Keratinocyte (primary cell): ENCODE data around the gene DDX49. TPM values are rescaled to one million over a fixed set of nuclear protein-coding genes. Genes with fewer than 3 reads are reported as not detected.

Experiments
- DNase-seq: peaks from one replicate; pipeline ENCODE4 v3.0.0-alpha.2; 2011; ENCODE audit warnings: low read depth, missing footprints, low spot score
- FAIRE-seq: peaks from 2 replicates; lab custom pipeline; 2011; peaks lifted over from hg19 to GRCh38; lab: Jason Lieb, UNC
- H2AFZ ChIP-seq: 2 replicates; pipeline ENCODE4 v1.6.0; 2012; ENCODE audit warnings: low read length, control low read depth, inconsistent platforms; ENCODE audit not compliant: control insufficient read depth
- H3K27ac ChIP-seq: 2 replicates; pipeline ENCODE4 v1.5.1; 2011; ENCODE audit warnings: low read length; ENCODE audit not compliant: control insufficient read depth, insufficient read depth
- H3K27me3 ChIP-seq: 3 replicates; pipeline ENCODE4 v1.6.0; 2011; ENCODE audit warnings: low read length; ENCODE audit not compliant: control insufficient read depth, insufficient read depth; ENCODE audit errors: extremely low read depth
- H3K36me3 ChIP-seq, 2 experiments: 2 replicates in 1 of 2; 3 replicates in 1 of 2; pipeline ENCODE4 v1.5.1; 2011; ENCODE audit warnings: low read length in 2 of 2, mild to moderate bottlenecking in 1 of 2; ENCODE audit not compliant: control insufficient read depth in 2 of 2, insufficient read depth in 2 of 2; ENCODE audit errors: extremely low read depth in 1 of 2
- H3K4me1 ChIP-seq: 3 replicates; pipeline ENCODE4 v1.5.1; 2011; ENCODE audit warnings: low read length; ENCODE audit not compliant: control insufficient read depth, insufficient read depth; ENCODE audit errors: extremely low read depth
- H3K4me2 ChIP-seq: 3 replicates; pipeline ENCODE4 v1.6.0; 2011; ENCODE audit warnings: low read depth, low read length; ENCODE audit not compliant: control insufficient read depth, insufficient read depth; ENCODE audit errors: extremely low read depth
- H3K4me3 ChIP-seq, 3 experiments: fragments of 200-600 bp in 1 of 3; sonication (generic) in 1 of 3; 2 replicates in 2 of 3; 3 replicates in 1 of 3; pipeline ENCODE4 v1.5.1; 2011 to 2016; ENCODE audit warnings: low read length in 3 of 3, mild to moderate bottlenecking in 3 of 3, control low read depth in 2 of 3, inconsistent platforms in 1 of 3, low read depth in 1 of 3, mixed read lengths in 1 of 3, mixed run types in 1 of 3, moderate library complexity in 1 of 3; ENCODE audit not compliant: control insufficient read depth in 2 of 3, insufficient read depth in 2 of 3; ENCODE audit errors: extremely low read depth in 1 of 3
- H3K79me2 ChIP-seq: 2 replicates; pipeline ENCODE4 v1.6.0; 2012; ENCODE audit warnings: low read length; ENCODE audit not compliant: control insufficient read depth, insufficient read depth
- H3K9ac ChIP-seq: 3 replicates; pipeline ENCODE4 v1.6.0; 2011; ENCODE audit warnings: low read length; ENCODE audit not compliant: control insufficient read depth, insufficient read depth; ENCODE audit errors: extremely low read depth
- H3K9me1 ChIP-seq: 3 replicates; pipeline ENCODE4 v1.6.0; 2011; ENCODE audit warnings: low read length; ENCODE audit not compliant: control insufficient read depth, insufficient read depth; ENCODE audit errors: extremely low read depth
- H3K9me3 ChIP-seq: 2 replicates; pipeline ENCODE4 v1.5.1; 2012; ENCODE audit warnings: low read depth, low read length; ENCODE audit not compliant: control insufficient read depth
- H4K20me1 ChIP-seq: 3 replicates; pipeline ENCODE4 v1.6.0; 2011; ENCODE audit warnings: low read length; ENCODE audit not compliant: control insufficient read depth, insufficient read depth; ENCODE audit errors: extremely low read depth
- CTCF ChIP-seq, 3 experiments: IDR thresholded peaks in 1 of 3; conservative IDR thresholded peaks in 1 of 3; optimal IDR thresholded peaks in 1 of 3; 2 replicates in 2 of 3; 3 replicates in 1 of 3; pipeline versions ENCODE3 to v1.5.1; 2011; ENCODE audit warnings: low read length in 3 of 3, mild to moderate bottlenecking in 3 of 3, moderate library complexity in 2 of 3, control low read depth in 1 of 3, inconsistent platforms in 1 of 3; ENCODE audit not compliant: insufficient read depth in 2 of 3; ENCODE audit errors: extremely low read depth in 1 of 3
- EZH2 ChIP-seq: IDR thresholded peaks from one replicate; pipeline ENCODE4 v1.6.1; 2012; ENCODE audit warnings: inconsistent platforms, mild to moderate bottlenecking, low read length, moderate library complexity
- dilution Hi-C: fragments of 300-500 bp; cut with MboI; formaldehyde crosslinking; loops from one replicate; pipeline ENCODE4 v1.7.0; 2020; ENCODE audit warnings: low sequenced_read_pairs; ENCODE audit not compliant: extremely low pct_ligation_motif_present
- polyA plus RNA-seq, 5 experiments: library from polyadenylated mRNA; depleted of rRNA in 3 of 5; stranded (reverse) in 3 of 5; stranded (forward) in 1 of 5; unstranded in 1 of 5; fragments of >200 nt; gene quantifications; 1 replicate in 1 of 5; 2 replicates in 3 of 5; 3 replicates in 1 of 5; pipeline versions ENCODE4 v1.2.1 to v1.2.3, GENCODE V29; 2011 to 2012; ENCODE audit warnings: missing spikeins in 2 of 5, low read depth in 1 of 5, low replicate concordance in 1 of 5

Gene DDX49
- polyA plus RNA-seq, 1 donor (not counting 4 experiments of a cell fraction or from before 2014, with no cell fraction given): 39.2 TPM

GRCh38 chr19:18948075-18948975 lies 28.8 kb downstream of the DDX49 start:
- DNase-seq (no peak), FAIRE-seq (no peak)
- Histone ChIP-seq H3K9ac (no peak overlapping the region), H3K4me2 (no peak overlapping the region), H4K20me1 (no peaks in the 10 kb centered on the region), H3K4me1 (peaks cover 26% of the 10 kb centered on the region), H3K36me3 (peaks cover 4% of the 10 kb centered on the region in 2 experiments), H3K27me3 (no peaks in the 10 kb centered on the region), H3K4me3 (no peak overlapping the region), H3K9me3 (no peaks in the 10 kb centered on the region), H3K9me1 (peaks cover under 1% of the 10 kb centered on the region), H3K27ac (no peak overlapping the region), H2AFZ (no peak overlapping the region), H3K79me2 (peaks cover 5% of the 10 kb centered on the region)
- dilution Hi-C loops: no loop called here
- no peak for TF ChIP-seq CTCF (optimal IDR thresholded peaks at IDR 0.05 in 1 of 3, IDR thresholded peaks at IDR 0.05 in 1 of 3, conservative IDR thresholded peaks at IDR 0.05 in 1 of 3; ENCODE audit: extremely low read depth in 1 of 3, insufficient read depth in 2 of 3, low read length in 3 of 3)
- TF ChIP-seq EZH2: no peak

GRCh38 chr19:18948976-18949356 lies 29.5 kb downstream of the DDX49 start:
- FAIRE-seq (no peak), DNase-seq (no peak)
- Histone ChIP-seq H3K36me3 (peaks cover 4 to 5% of the 10 kb centered on the region in 2 experiments), H4K20me1 (no peaks in the 10 kb centered on the region), H3K4me3 (no peak overlapping the region), H3K27ac (no peak overlapping the region), H3K9ac (no peak overlapping the region), H2AFZ (no peak overlapping the region), H3K27me3 (no peaks in the 10 kb centered on the region), H3K9me1 (peaks cover 2% of the 10 kb centered on the region), H3K4me2 (no peak overlapping the region), H3K79me2 (no peaks in the 10 kb centered on the region), H3K9me3 (no peaks in the 10 kb centered on the region), H3K4me1 (peaks cover 28% of the 10 kb centered on the region)
- TF ChIP-seq CTCF (optimal IDR thresholded peaks at IDR 0.05 in 1 of 3, IDR thresholded peaks at IDR 0.05 in 1 of 3, conservative IDR thresholded peaks at IDR 0.05 in 1 of 3; ENCODE audit: extremely low read depth in 1 of 3, insufficient read depth in 2 of 3, low read length in 3 of 3) (no peak), EZH2 (no peak)
- dilution Hi-C loops: no loop called here
